ENCODE measurements around the gene SOCS1. TPM values are rescaled to one million over a fixed set of nuclear protein-coding genes. Genes with fewer than 3 reads are reported as not detected.

SOCS1 gene
- total RNA-seq, 1 donor from 2014 or later = 2.7 TPM

DNA sequence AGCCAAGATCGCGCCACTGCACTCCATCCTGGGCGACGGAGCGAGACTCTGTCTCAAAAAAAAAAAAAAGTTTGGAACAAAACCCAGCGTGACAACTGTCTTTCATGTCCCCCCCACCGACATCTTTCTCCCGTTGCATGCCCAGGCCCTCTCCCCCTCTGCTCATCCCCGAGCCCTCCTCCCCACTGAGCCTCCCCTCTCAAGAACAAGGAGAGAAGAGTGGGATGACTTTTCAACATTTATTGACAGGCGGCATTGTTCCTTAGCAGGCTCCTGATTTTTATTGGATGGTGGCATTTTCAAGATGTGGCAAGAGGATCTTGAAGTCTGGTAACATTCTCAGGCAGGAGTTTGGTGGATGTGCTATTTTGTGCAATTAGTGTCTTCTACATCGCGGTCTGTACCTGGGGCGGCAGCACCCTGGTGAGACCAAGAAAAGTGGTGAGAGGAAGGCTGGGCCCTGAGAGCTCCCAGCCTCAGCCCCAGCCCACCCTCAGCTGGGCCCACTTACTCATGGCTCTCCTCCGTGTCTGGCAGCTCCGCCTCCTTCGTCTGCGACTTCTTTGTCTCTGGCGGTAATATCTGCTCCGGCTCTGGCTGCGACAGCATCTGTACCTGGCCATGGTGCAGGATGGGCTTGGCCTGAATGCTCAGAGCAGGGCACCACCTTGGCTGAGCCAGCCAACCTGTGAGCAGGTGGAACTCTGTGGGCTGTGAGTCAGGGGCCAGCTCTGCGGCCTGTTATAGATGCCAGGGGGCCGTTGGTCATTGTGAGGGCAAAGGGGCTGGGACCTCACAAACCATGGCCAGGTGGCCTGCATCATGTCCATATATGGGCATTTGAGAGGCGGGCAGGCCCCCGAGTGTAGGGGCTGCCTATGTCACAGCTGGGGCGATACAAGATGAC is 24.9 kb upstream of the SOCS1 start, which contains the start of gene PRM1:
TSS of gene PRM1 (minus strand) at position 715 of the 907 bp plus-strand sequence. CDS start at position 623, 92 bp downstream.
- Mint-ChIP-seq H3K4me1 (ENCODE audit: low read depth) (no peaks in the 10 kb centered on the region), H3K36me3 (ENCODE audit: low read depth) (no peaks in the 10 kb centered on the region), H3K9me3 (ENCODE audit: low read depth) (peaks cover 5% of the 10 kb centered on the region), H3K27me3 (ENCODE audit: low read depth) (peaks cover 19% of the 10 kb centered on the region), H3K4me3 (ENCODE audit: unreplicated experiment) (no peak within 1 kb of the TSS), H3K27ac (ENCODE audit: unreplicated experiment) (no peak within 1 kb of the TSS)
- DNase-seq (ENCODE audit: low spot score) = no peak
- no peak for TF ChIP-seq CTCF (IDR thresholded peaks at IDR 0.05)

DNA sequence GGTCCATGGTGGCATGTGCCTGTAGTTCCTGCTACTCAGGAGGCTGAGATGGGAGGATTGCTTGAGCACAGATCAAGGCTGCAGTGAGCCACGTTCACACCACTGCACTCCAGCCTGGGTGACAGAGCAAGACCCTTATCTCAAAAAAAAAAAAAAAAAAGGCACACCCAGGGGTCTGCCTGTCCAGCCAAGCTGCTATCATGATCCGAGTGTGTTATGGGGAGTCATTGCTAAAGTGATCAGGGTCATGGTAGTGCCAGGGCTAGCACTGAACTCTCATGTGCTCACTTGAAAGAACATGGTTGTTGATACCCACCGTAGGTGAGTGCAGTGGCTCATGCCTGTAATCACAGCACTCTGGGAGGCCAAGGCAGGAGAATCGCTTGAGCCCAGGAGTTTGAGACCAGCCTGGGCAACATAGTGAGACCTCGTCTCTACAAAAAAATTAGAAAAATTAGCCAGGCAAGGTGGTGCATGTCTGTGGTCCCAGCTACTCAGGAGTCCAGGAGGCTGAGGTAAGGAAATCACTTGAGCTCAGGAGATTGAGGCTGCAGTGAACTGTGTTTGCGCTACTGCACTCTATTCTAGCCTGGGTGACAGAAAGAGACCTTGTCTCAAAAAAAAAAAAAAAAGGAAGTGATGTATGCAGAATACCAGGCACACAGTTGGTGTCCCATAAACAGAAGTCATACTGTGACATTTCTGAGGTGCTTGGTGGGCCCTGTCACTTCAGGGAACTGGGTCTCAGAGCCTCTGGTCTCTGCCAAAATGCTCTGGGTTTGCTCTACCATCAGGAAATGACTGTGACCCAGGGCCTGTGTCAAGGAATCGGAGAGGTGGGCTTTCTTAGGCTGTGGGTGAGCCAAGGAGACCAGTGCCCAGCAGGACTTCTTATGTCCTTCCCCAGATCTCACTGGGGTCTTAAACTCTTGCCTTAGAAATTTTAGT is 23.0 kb upstream of the SOCS1 start:
- Mint-ChIP-seq H3K4me3 (ENCODE audit: unreplicated experiment) (no peak overlapping the region), H3K36me3 (ENCODE audit: low read depth) (no peaks in the 10 kb centered on the region), H3K4me1 (ENCODE audit: low read depth) (no peaks in the 10 kb centered on the region), H3K27ac (ENCODE audit: unreplicated experiment) (no peak overlapping the region), H3K27me3 (ENCODE audit: low read depth) (peaks cover 16% of the 10 kb centered on the region), H3K9me3 (ENCODE audit: low read depth) (peaks cover 5% of the 10 kb centered on the region)
- DNase-seq (ENCODE audit: low spot score) = no peak
- no peak for TF ChIP-seq CTCF (IDR thresholded peaks at IDR 0.05)

DNA sequence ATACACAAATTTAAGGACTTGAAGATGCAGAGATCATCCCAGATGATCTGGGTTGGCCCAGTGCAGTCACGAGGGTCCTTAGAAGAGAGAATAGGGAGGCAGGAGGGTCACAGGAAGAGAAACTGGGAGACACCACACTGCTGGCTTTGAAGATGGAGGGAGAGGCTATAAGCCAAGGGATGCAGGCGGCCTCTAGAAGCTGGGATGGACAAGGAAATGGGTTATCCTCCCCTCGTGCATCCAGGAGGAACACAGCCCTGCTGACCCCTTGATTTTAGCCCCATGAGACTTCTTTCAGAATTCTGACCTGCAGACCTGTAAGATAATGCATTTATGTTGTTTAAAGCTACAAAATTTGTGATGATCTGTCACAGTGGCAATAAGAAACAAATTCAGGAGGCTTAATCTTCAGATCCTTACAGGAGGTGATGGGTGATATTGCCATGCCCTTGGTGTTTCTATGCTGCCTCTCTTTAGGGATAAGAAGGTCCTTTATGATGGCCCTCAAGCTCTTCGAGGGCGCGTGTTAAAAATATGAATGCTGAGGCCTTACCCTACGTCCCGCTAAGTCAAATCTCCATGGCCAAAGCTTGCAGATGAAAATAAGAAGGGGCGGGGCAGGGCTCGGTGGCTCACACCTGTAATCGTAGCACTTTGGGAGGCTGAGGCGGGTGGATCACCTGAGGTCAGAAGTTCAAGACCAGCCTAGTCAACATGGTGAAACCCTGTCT is 21.8 kb upstream of the SOCS1 start:
- DNase-seq (ENCODE audit: low spot score) = no peak
- Mint-ChIP-seq H3K4me3 (ENCODE audit: unreplicated experiment) (no peak overlapping the region), H3K4me1 (ENCODE audit: low read depth) (no peaks in the 10 kb centered on the region), H3K9me3 (ENCODE audit: low read depth) (peaks cover 5% of the 10 kb centered on the region), H3K36me3 (ENCODE audit: low read depth) (no peaks in the 10 kb centered on the region), H3K27ac (ENCODE audit: unreplicated experiment) (no peak overlapping the region), H3K27me3 (ENCODE audit: low read depth) (peaks cover 14% of the 10 kb centered on the region)
- no peak for TF ChIP-seq CTCF (IDR thresholded peaks at IDR 0.05)

GRCh38 chr16:11276896-11277593 is 21.0 kb upstream of the SOCS1 start:
- no peak overlapping the region for H3K4me3 Mint-ChIP-seq (ENCODE audit: unreplicated experiment)
- H3K27me3 Mint-ChIP-seq (ENCODE audit: low read depth) = peaks cover 12% of the 10 kb centered on the region
- DNase-seq (ENCODE audit: low spot score) = no peak
- H3K27ac Mint-ChIP-seq (ENCODE audit: unreplicated experiment) = no peak overlapping the region
- H3K36me3 Mint-ChIP-seq (ENCODE audit: low read depth) = no peaks in the 10 kb centered on the region
- peaks cover 5% of the 10 kb centered on the region for H3K9me3 Mint-ChIP-seq (ENCODE audit: low read depth)
- TF ChIP-seq CTCF (IDR thresholded peaks at IDR 0.05) = no peak
- no peaks in the 10 kb centered on the region for H3K4me1 Mint-ChIP-seq (ENCODE audit: low read depth)

Data from chondrocyte (in vitro differentiated cells).